PFSK-1 (cell line): ENCODE data around the gene SEMA3A.

Experiments
- POLR2AphosphoS5 ChIP-seq: IDR thresholded peaks from 2 replicates; pipeline ENCODE4 v1.6.1; 2012; ENCODE audit warnings: low read depth, mild to moderate bottlenecking, control low read depth, low read length, moderate library complexity
- REST ChIP-seq, 2 experiments: IDR thresholded peaks; 2 replicates each; pipeline versions ENCODE4 v1.6.1 to v1.8.0; 2011 to 2012; ENCODE audit warnings: low read depth in 2 of 2, low read length in 2 of 2, control low read depth in 1 of 2, inconsistent platforms in 1 of 2, mild to moderate bottlenecking in 1 of 2, moderate library complexity in 1 of 2; ENCODE audit not compliant: insufficient read depth in 1 of 2
- TAF1 ChIP-seq: IDR thresholded peaks from 2 replicates; pipeline ENCODE4 v1.6.1; 2012; ENCODE audit warnings: low read length, control low read depth, borderline replicate concordance; ENCODE audit not compliant: insufficient read depth

GRCh38 chr7:84108787-84109186 lies 85.8 kb downstream of the SEMA3A start:
- TF ChIP-seq TAF1 (no peak), POLR2AphosphoS5 (no peak), REST (IDR thresholded peaks at IDR 0.05; ENCODE audit: insufficient read depth in 1 of 2, low read depth in 2 of 2, low read length in 2 of 2) (no peak)
